Astrocyte of the spinal cord (primary cell): Measurements from ENCODE around the gene STRA6.

Experiments
- DNase-seq: peaks from one replicate; pipeline ENCODE4 v3.0.0; 2011; ENCODE audit warnings: low read depth, low spot score
- H3K4me3 ChIP-seq: 2 replicates; pipeline ENCODE4 v1.5.1; 2011; ENCODE audit warnings: low read depth, mild to moderate bottlenecking, low read length, moderate library complexity
- CTCF ChIP-seq: IDR thresholded peaks from 2 replicates; pipeline ENCODE4 v1.5.1; 2012; ENCODE audit warnings: low read depth, mild to moderate bottlenecking, low read length, inconsistent platforms
- in situ Hi-C: cut with HindIII; loops from 2 replicates; pipeline ENCODE4 v1.10.0; 2017; ENCODE audit warnings: low sequenced_read_pairs

STRA6 gene

GRCh38 chr15:74228723-74229081 is 26.1 kb upstream of the STRA6 start:
- no peak overlapping the region for H3K4me3 ChIP-seq
- in situ Hi-C loops = no loop called here
- no peak for TF ChIP-seq CTCF
- DNase-seq = peak; percentile 27

- in situ Hi-C loops = no loop called here
- peak; percentile 29 for DNase-seq
- no peak overlapping the region for H3K4me3 ChIP-seq
- TF ChIP-seq CTCF = no peak
These were observed 25.6 kb upstream of the STRA6 start for GRCh38 chr15:74227968-74228722.

- in situ Hi-C loops = no loop called here
These were observed 24.4 kb upstream of the STRA6 start for GRCh38 chr15:74226761-74227540.

GRCh38 chr15:74225928-74226327 is 23.3 kb upstream of the STRA6 start:
- H3K4me3 ChIP-seq = no peak overlapping the region
- no peak for TF ChIP-seq CTCF
- DNase-seq = no peak
- in situ Hi-C loops = no loop called here

More at GRCh38 chr15:74226761-74227540, 24.4 kb upstream of the STRA6 start:
- no peak overlapping the region for H3K4me3 ChIP-seq
- TF ChIP-seq CTCF = no peak
- no peak for DNase-seq

- in situ Hi-C loops = no loop called here
- no peak for DNase-seq
- TF ChIP-seq CTCF = no peak
- H3K4me3 ChIP-seq = no peak overlapping the region
These were observed 19.9 kb upstream of the STRA6 start for GRCh38 chr15:74222240-74223119.
